Gastroesophageal sphincter (tissue), 3 donors: ENCODE measurements around the gene C14orf180.

Source experiments
- POLR2AphosphoS5 ChIP-seq: sonication (generic); formaldehyde crosslinking; IDR thresholded peaks from one replicate; pipeline ENCODE4 v1.6.1; 2017; ENCODE audit warnings: antibody characterized with exemption
- TF ChIP-seq, protein P1 (sequence below), 4 experiments: fragments of 200-600 bp in 2 of 4; fragments of 450-650 bp in 2 of 4; sonication (generic) in 1 of 4; IDR thresholded peaks; one replicate each; pipeline ENCODE4 v1.5.1; 2017 to 2019; ENCODE audit warnings: antibody characterized with exemption in 4 of 4, mild to moderate bottlenecking in 2 of 4, moderate library complexity in 2 of 4

DNA sequence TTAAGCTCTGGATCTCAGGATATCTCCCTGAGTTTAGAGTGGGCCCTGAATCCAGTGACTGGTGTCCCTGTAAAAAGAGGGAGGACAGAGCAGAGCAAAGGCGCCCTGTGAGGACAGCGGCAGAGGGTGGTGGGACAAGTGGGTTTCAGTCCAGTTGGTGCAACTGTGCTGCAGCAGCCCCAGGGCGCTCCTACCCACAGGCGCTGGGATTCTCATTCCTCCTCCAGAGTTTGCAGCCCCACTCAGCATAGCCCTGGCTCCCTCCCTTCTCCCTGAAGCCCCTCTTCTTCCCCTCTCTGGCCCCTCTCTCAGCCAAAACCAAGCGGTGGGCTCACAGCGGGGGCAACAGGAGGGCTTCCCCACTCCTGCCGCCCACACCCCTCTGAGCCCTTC is 23.4 kb downstream of the C14orf180 start:
- TF ChIP-seq, protein P1, sequence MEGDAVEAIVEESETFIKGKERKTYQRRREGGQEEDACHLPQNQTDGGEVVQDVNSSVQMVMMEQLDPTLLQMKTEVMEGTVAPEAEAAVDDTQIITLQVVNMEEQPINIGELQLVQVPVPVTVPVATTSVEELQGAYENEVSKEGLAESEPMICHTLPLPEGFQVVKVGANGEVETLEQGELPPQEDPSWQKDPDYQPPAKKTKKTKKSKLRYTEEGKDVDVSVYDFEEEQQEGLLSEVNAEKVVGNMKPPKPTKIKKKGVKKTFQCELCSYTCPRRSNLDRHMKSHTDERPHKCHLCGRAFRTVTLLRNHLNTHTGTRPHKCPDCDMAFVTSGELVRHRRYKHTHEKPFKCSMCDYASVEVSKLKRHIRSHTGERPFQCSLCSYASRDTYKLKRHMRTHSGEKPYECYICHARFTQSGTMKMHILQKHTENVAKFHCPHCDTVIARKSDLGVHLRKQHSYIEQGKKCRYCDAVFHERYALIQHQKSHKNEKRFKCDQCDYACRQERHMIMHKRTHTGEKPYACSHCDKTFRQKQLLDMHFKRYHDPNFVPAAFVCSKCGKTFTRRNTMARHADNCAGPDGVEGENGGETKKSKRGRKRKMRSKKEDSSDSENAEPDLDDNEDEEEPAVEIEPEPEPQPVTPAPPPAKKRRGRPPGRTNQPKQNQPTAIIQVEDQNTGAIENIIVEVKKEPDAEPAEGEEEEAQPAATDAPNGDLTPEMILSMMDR (IDR thresholded peaks at IDR 0.05) = no peak
- TF ChIP-seq POLR2AphosphoS5 = no peak
